ENCODE data around the gene METTL8. TPM values are rescaled to one million over a fixed set of nuclear protein-coding genes. Genes with fewer than 3 reads are reported as not detected.
"Not testable (repeated sequence)": the region's sequence is repeated elsewhere in the genome, so short reads cannot be mapped to it uniquely, and the experiment has no call there.

METTL8 gene
- total RNA-seq, 1 experiment from 2014 or later: 55.1 TPM

DNA sequence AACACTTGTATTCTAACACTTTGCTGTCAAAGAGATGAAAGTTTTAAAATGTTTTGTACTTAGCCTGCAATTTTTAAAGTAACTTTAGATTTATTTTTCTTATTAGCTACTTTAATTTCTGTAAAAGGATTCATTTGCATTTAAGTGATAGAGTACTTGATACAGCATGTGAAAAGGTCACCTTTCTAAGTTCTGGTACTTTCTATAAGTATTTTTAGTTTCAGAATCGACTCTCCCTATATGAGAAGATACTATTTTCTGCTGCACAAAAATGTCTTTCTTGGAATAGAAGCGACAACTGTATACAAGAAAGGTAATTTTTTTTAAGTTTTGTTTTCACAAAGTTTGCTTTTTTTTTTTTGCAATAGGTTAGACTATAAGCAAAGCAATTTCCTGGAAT, 72.9 kb downstream of the METTL8 start:
- intact Hi-C loops (cut with micrococcal nuclease): no loop called here
- CTCF ChIA-PET: no interaction called here

DNA sequence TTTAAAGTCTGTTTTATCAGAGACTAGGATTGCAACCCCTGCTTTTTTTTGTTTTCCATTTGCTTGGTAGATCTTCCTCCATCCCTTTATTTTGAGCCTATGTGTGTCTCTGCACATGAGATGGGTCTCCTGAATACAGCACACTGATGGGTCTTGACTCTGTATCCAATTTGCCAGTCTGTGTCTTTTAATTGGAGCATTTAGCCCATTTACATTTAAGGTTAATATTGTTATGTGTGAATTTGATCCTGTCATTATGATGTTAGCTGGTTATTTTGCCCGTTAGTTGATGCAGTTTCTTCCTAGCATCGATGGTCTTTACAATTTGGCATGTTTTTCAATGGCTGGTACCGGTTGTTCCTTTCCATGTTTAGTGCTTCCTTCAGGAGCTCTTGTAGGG, 80.0 kb downstream of the METTL8 start:
- POLR2A ChIA-PET; H3K4me3 Mint-ChIP-seq (ENCODE audit: unreplicated experiment); intact Hi-C loops (cut with micrococcal nuclease); BruUV-seq (replicated peaks); H3K27ac Mint-ChIP-seq (ENCODE audit: low read depth, unreplicated experiment); H3K27me3 Mint-ChIP-seq (ENCODE audit: insufficient read depth, unreplicated experiment); H3K9me3 Mint-ChIP-seq (ENCODE audit: unreplicated experiment); H3K4me1 Mint-ChIP-seq (ENCODE audit: insufficient read depth, unreplicated experiment); DNase-seq (ENCODE audit: unreplicated experiment); CTCF ChIA-PET: not testable (repeated sequence)
- peaks cover 11% of the 10 kb centered on the region for H3K36me3 Mint-ChIP-seq (ENCODE audit: insufficient read depth, unreplicated experiment)

More for the DNA sequence above, 72.9 kb downstream of the METTL8 start:
- BruUV-seq (replicated peaks): no TSS peak
- Mint-ChIP-seq H3K27me3 (ENCODE audit: insufficient read depth, unreplicated experiment) (no peaks in the 10 kb centered on the region), H3K4me1 (ENCODE audit: insufficient read depth, unreplicated experiment) (peaks cover 11% of the 10 kb centered on the region), H3K4me3 (ENCODE audit: unreplicated experiment) (no peak overlapping the region), H3K27ac (ENCODE audit: low read depth, unreplicated experiment) (no peak overlapping the region), H3K36me3 (ENCODE audit: insufficient read depth, unreplicated experiment) (peaks cover 21% of the 10 kb centered on the region), H3K9me3 (ENCODE audit: unreplicated experiment) (no peaks in the 10 kb centered on the region)
- POLR2A ChIA-PET: no interaction called here
- DNase-seq (ENCODE audit: unreplicated experiment): no peak
- TF ChIP-seq, protein P1, sequence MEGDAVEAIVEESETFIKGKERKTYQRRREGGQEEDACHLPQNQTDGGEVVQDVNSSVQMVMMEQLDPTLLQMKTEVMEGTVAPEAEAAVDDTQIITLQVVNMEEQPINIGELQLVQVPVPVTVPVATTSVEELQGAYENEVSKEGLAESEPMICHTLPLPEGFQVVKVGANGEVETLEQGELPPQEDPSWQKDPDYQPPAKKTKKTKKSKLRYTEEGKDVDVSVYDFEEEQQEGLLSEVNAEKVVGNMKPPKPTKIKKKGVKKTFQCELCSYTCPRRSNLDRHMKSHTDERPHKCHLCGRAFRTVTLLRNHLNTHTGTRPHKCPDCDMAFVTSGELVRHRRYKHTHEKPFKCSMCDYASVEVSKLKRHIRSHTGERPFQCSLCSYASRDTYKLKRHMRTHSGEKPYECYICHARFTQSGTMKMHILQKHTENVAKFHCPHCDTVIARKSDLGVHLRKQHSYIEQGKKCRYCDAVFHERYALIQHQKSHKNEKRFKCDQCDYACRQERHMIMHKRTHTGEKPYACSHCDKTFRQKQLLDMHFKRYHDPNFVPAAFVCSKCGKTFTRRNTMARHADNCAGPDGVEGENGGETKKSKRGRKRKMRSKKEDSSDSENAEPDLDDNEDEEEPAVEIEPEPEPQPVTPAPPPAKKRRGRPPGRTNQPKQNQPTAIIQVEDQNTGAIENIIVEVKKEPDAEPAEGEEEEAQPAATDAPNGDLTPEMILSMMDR (IDR thresholded peaks at IDR 0.05; ENCODE audit: unreplicated experiment): no peak

DNA sequence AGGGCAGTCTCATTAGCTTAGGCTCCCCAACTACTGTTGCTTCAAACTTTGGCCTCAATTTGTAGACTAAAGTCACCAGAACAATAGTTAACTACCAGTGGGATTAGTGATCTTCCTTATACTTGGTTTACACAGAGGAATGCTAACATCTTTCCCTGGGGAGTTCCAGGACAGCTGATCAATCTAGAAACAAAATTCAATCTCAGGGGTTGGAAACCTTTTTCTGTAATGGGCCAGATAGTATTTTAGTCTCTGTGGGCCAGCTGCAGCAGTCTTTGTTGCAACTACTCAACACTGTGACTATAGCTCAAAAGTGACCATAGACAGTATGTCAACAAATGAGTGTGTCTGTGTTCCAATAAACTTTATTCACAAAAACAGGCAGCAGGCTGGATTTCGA, 85.7 kb downstream of the METTL8 start:
- TF ChIP-seq, protein P1 (IDR thresholded peaks at IDR 0.05; ENCODE audit: unreplicated experiment): no peak
- Mint-ChIP-seq H3K4me3 (ENCODE audit: unreplicated experiment) (no peak overlapping the region), H3K36me3 (ENCODE audit: insufficient read depth, unreplicated experiment) (peaks cover 6% of the 10 kb centered on the region), H3K27ac (ENCODE audit: low read depth, unreplicated experiment) (peak overlapping the region; percentile 65), H3K27me3 (ENCODE audit: insufficient read depth, unreplicated experiment) (no peaks in the 10 kb centered on the region), H3K4me1 (ENCODE audit: insufficient read depth, unreplicated experiment) (peaks cover 16% of the 10 kb centered on the region), H3K9me3 (ENCODE audit: unreplicated experiment) (no peaks in the 10 kb centered on the region)
- DNase-seq (ENCODE audit: unreplicated experiment): no peak
- POLR2A ChIA-PET: interaction anchor here (0.5 to 2.1 kb wide), 4 partner anchors 12 to 190 kb away, joined by 3 to 6 read pairs (median 4); no protein-coding TSS in a partner anchor
- intact Hi-C loops (cut with micrococcal nuclease): loop anchor here (5.0 kb wide), 1 partner anchor 69 kb away; no protein-coding TSS in a partner anchor
- BruUV-seq (replicated peaks): no TSS peak
- CTCF ChIA-PET: interaction anchor here (0.8 to 1.9 kb wide), 2 partner anchors 68 to 404 kb away, joined by 3 to 11 read pairs; no protein-coding TSS in a partner anchor

DNA sequence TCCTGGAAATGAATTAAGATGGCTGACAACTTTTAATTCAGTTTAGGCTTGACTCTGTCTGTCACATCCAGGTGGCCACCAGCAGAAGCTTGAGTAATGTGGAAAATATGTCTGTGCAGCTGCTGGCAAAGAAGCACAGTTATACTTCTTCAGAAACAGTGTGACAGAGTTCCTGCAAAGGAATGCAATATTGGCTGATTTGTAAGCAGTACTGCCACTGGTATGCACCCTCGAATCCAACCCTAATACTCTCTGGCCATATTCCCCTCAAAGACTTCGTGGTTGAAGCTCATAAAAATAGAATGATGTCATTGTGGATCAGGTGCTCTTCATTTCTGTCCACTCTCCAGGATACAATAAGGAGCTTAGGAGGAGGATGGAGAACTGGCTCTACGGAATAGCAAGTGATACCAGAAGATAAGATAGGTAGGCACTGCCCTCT, 86.2 kb downstream of the METTL8 start:
- H3K36me3 Mint-ChIP-seq (ENCODE audit: insufficient read depth, unreplicated experiment): peaks cover 10% of the 10 kb centered on the region
- no peaks in the 10 kb centered on the region for H3K9me3 Mint-ChIP-seq (ENCODE audit: unreplicated experiment)
- no TSS peak for BruUV-seq (replicated peaks)
- H3K4me1 Mint-ChIP-seq (ENCODE audit: insufficient read depth, unreplicated experiment): peaks cover 16% of the 10 kb centered on the region
- no peak overlapping the region for H3K4me3 Mint-ChIP-seq (ENCODE audit: unreplicated experiment)
- peak; percentile 2 for DNase-seq (ENCODE audit: unreplicated experiment)
- ChIA-PET POLR2A (interaction anchor here (0.5 to 2.1 kb wide), 5 partner anchors 11 to 317 kb away, joined by 3 to 6 read pairs (median 3); no protein-coding TSS in a partner anchor), CTCF (interaction anchor here (0.8 to 1.9 kb wide), 2 partner anchors 69 to 403 kb away, joined by 3 to 11 read pairs; no protein-coding TSS in a partner anchor)
- H3K27me3 Mint-ChIP-seq (ENCODE audit: insufficient read depth, unreplicated experiment): no peaks in the 10 kb centered on the region
- intact Hi-C loops (cut with micrococcal nuclease): loop anchor here (5.0 kb wide), 1 partner anchor 70 kb away; no protein-coding TSS in a partner anchor
- peak overlapping the region; percentile 65 for H3K27ac Mint-ChIP-seq (ENCODE audit: low read depth, unreplicated experiment)
- TF ChIP-seq, protein P1 (IDR thresholded peaks at IDR 0.05; ENCODE audit: unreplicated experiment): no peak

Measured in MCF 10A (cell line).